Astrocyte (in vitro differentiated cells and primary cell): ENCODE results near the gene BMP7. TPM values are rescaled to one million over a fixed set of nuclear protein-coding genes. Genes with fewer than 3 reads are reported as not detected.

ENCODE experiments used
- DNase-seq: peaks from one replicate; pipeline ENCODE4 v3.0.0-alpha.2; 2010; ENCODE audit warnings: low read depth
- FAIRE-seq: peaks from 2 replicates; lab custom pipeline; 2011; peaks lifted over from hg19 to GRCh38; lab: Jason Lieb, UNC
- H2AFZ ChIP-seq: 2 replicates; pipeline ENCODE4 v1.6.0; 2012; ENCODE audit warnings: low read depth, low read length, inconsistent platforms
- H3K27ac ChIP-seq: 2 replicates; pipeline ENCODE4 v1.5.1; 2011; ENCODE audit warnings: low read depth, low read length, inconsistent platforms
- H3K27me3 ChIP-seq: 2 replicates; pipeline ENCODE4 v1.6.0; 2011; ENCODE audit warnings: low read length, inconsistent platforms; ENCODE audit not compliant: insufficient read depth
- H3K36me3 ChIP-seq: 2 replicates; pipeline ENCODE4 v1.5.1; 2011; ENCODE audit warnings: low read length, inconsistent platforms; ENCODE audit not compliant: insufficient read depth
- H3K4me1 ChIP-seq: 2 replicates; pipeline ENCODE4 v1.5.1; 2011; ENCODE audit warnings: low read length, inconsistent platforms; ENCODE audit not compliant: insufficient read depth
- H3K4me2 ChIP-seq: 2 replicates; pipeline ENCODE4 v1.6.0; 2012; ENCODE audit warnings: low read length, inconsistent platforms
- H3K4me3 ChIP-seq: 2 replicates; pipeline ENCODE4 v1.5.1; 2011; ENCODE audit warnings: low read depth, mild to moderate bottlenecking, low read length, inconsistent platforms; ENCODE audit not compliant: insufficient read depth
- H3K79me2 ChIP-seq: 2 replicates; pipeline ENCODE4 v1.6.0; 2012; ENCODE audit warnings: mild to moderate bottlenecking, low read length, inconsistent platforms; ENCODE audit not compliant: insufficient read depth
- H3K9ac ChIP-seq: 2 replicates; pipeline ENCODE4 v1.6.0; 2012; ENCODE audit warnings: mild to moderate bottlenecking, low read length, inconsistent platforms
- H3K9me3 ChIP-seq: 2 replicates; pipeline ENCODE4 v1.5.1; 2012; ENCODE audit warnings: low read depth, mild to moderate bottlenecking, low read length, inconsistent platforms; ENCODE audit not compliant: insufficient read depth
- H4K20me1 ChIP-seq: 2 replicates; pipeline ENCODE4 v1.6.0; 2012; ENCODE audit warnings: low read length, inconsistent platforms; ENCODE audit not compliant: insufficient read depth
- H3K27ac Mint-ChIP-seq: one replicate; pipeline ENCODE4 v1.8.0; 2021; ENCODE audit warnings: mild to moderate bottlenecking, mixed read lengths; ENCODE audit not compliant: unreplicated experiment
- H3K27me3 Mint-ChIP-seq: one replicate; pipeline ENCODE4 v1.8.0; 2021; ENCODE audit warnings: low read depth, mixed read lengths; ENCODE audit not compliant: unreplicated experiment
- H3K36me3 Mint-ChIP-seq: one replicate; pipeline ENCODE4 v1.8.0; 2021; ENCODE audit warnings: low read depth, mixed read lengths; ENCODE audit not compliant: unreplicated experiment
- H3K4me1 Mint-ChIP-seq: one replicate; pipeline ENCODE4 v1.8.0; 2021; ENCODE audit warnings: low read depth, mixed read lengths; ENCODE audit not compliant: unreplicated experiment
- H3K4me3 Mint-ChIP-seq: one replicate; pipeline ENCODE4 v1.8.0; 2021; ENCODE audit warnings: mild to moderate bottlenecking, moderate library complexity, mixed read lengths; ENCODE audit not compliant: unreplicated experiment
- H3K9me3 Mint-ChIP-seq: one replicate; pipeline ENCODE4 v1.8.0; 2021; ENCODE audit warnings: mild to moderate bottlenecking, mixed read lengths; ENCODE audit not compliant: unreplicated experiment
- CTCF ChIP-seq: IDR thresholded peaks from 2 replicates; pipeline ENCODE4 v1.5.1; 2011; ENCODE audit warnings: low read depth, mild to moderate bottlenecking, inconsistent platforms, low read length, moderate library complexity; ENCODE audit not compliant: insufficient read depth
- EZH2 ChIP-seq: IDR thresholded peaks from 2 replicates; pipeline ENCODE4 v1.6.1; 2012; ENCODE audit warnings: mild to moderate bottlenecking, low read length, inconsistent platforms; ENCODE audit not compliant: insufficient read depth
- total RNA-seq: library from RNA; stranded (reverse); gene quantifications from 2 replicates; pipeline ENCODE4 v1.2.1, GENCODE V29; 2021

BMP7 gene
- total RNA-seq, 1 donor from 2014 or later: 15.3 TPM

GRCh38 chr20:57177636-57178280, 88.7 kb downstream of the BMP7 start:
- H2AFZ ChIP-seq: no peak overlapping the region
- H3K4me1 ChIP-seq: no peaks in the 10 kb centered on the region
- no peak for FAIRE-seq
- H3K27ac ChIP-seq: no peak overlapping the region
- TF ChIP-seq CTCF (no peak), EZH2 (no peak)
- no peaks in the 10 kb centered on the region for H3K79me2 ChIP-seq
- no peak overlapping the region for H3K4me3 ChIP-seq
- Mint-ChIP-seq H3K9me3 (no peaks in the 10 kb centered on the region), H3K27ac (no peak overlapping the region), H3K4me3 (no peak overlapping the region), H3K36me3 (peaks cover 8% of the 10 kb centered on the region), H3K4me1 (peaks cover 10% of the 10 kb centered on the region), H3K27me3 (peaks cover 15% of the 10 kb centered on the region)
- peaks cover 2% of the 10 kb centered on the region for H3K27me3 ChIP-seq
- no peak for DNase-seq
- no peaks in the 10 kb centered on the region for H3K9me3 ChIP-seq
- H3K9ac ChIP-seq: no peak overlapping the region
- no peak overlapping the region for H3K4me2 ChIP-seq
- no peaks in the 10 kb centered on the region for H4K20me1 ChIP-seq
- no peaks in the 10 kb centered on the region for H3K36me3 ChIP-seq

- Mint-ChIP-seq H3K27ac (no peak overlapping the region), H3K9me3 (no peaks in the 10 kb centered on the region), H3K4me3 (no peak overlapping the region), H3K36me3 (peaks cover 11% of the 10 kb centered on the region), H3K4me1 (peaks cover 10% of the 10 kb centered on the region), H3K27me3 (peaks cover 17% of the 10 kb centered on the region)
- FAIRE-seq (no peak), DNase-seq (no peak)
- H3K27ac ChIP-seq: no peak overlapping the region
- H3K36me3 ChIP-seq: no peaks in the 10 kb centered on the region
- H3K9me3 ChIP-seq: no peaks in the 10 kb centered on the region
- no peak overlapping the region for H3K4me3 ChIP-seq
- no peaks in the 10 kb centered on the region for H3K4me1 ChIP-seq
- H3K9ac ChIP-seq: no peak overlapping the region
- TF ChIP-seq EZH2: no peak
- TF ChIP-seq CTCF: no peak
- no peak overlapping the region for H3K4me2 ChIP-seq
- no peaks in the 10 kb centered on the region for H3K79me2 ChIP-seq
- no peaks in the 10 kb centered on the region for H4K20me1 ChIP-seq
- H3K27me3 ChIP-seq: peaks cover 2% of the 10 kb centered on the region
- no peak overlapping the region for H2AFZ ChIP-seq
Measured at GRCh38 chr20:57176842-57177241, 89.6 kb downstream of the BMP7 start.

- Mint-ChIP-seq H3K4me3 (no peak overlapping the region), H3K4me1 (peaks cover 10% of the 10 kb centered on the region), H3K27me3 (peaks cover 19% of the 10 kb centered on the region), H3K36me3 (peaks cover 17% of the 10 kb centered on the region), H3K27ac (no peak overlapping the region), H3K9me3 (no peaks in the 10 kb centered on the region)
- FAIRE-seq: no peak
- no peaks in the 10 kb centered on the region for H3K79me2 ChIP-seq
- TF ChIP-seq CTCF (no peak), EZH2 (no peak)
- no peaks in the 10 kb centered on the region for H3K4me1 ChIP-seq
- H3K27ac ChIP-seq: no peak overlapping the region
- H3K36me3 ChIP-seq: no peaks in the 10 kb centered on the region
- DNase-seq: no peak
- no peaks in the 10 kb centered on the region for H3K9me3 ChIP-seq
- H3K4me3 ChIP-seq: no peak overlapping the region
- no peak overlapping the region for H2AFZ ChIP-seq
- H3K4me2 ChIP-seq: no peak overlapping the region
- no peak overlapping the region for H3K9ac ChIP-seq
- no peaks in the 10 kb centered on the region for H3K27me3 ChIP-seq
- H4K20me1 ChIP-seq: no peaks in the 10 kb centered on the region
Measured at GRCh38 chr20:57175397-57176010, 90.9 kb downstream of the BMP7 start.
